ENCODE measurements around the gene ANKK1.

- TF ChIP-seq YY1 (IDR thresholded peaks at IDR 0.05), result no peak
- TF ChIP-seq CTCF (IDR thresholded peaks at IDR 0.05; ENCODE audit: low read depth, low read length, missing input control), result no peak
- no peak for TF ChIP-seq RAD21 (IDR thresholded peaks at IDR 0.05)
- TF ChIP-seq TAF1 (conservative IDR thresholded peaks at IDR 0.05), result no peak
- TF ChIP-seq REST (IDR thresholded peaks at IDR 0.05), result no peak
- no peak for TF ChIP-seq ZBTB33 (IDR thresholded peaks at IDR 0.05)
- TF ChIP-seq GABPA (IDR thresholded peaks at IDR 0.05 in 1 of 2, conservative IDR thresholded peaks at IDR 0.05 in 1 of 2), result no peak
- no peak for TF ChIP-seq HNF4A (conservative IDR thresholded peaks at IDR 0.05)
These were observed 46.0 kb upstream of the ANKK1 start for GRCh38 chr11:113341388-113342165.

All from liver (tissue), 3 donors.